GM18505 (cell line): ENCODE data around the gene EDRF1.
A peak's percentile ranks its signal among the peaks of the same experiment; 100 is the strongest.
"Not testable (repeated sequence)": the region's sequence is repeated elsewhere in the genome, so short reads cannot be mapped to it uniquely, and the experiment has no call there.

Experiments
- ATAC-seq: cut with Tn5 transposase; IDR thresholded peaks from one replicate; pipeline ENCODE4 v1.9.1; 2021; ENCODE audit not compliant: unreplicated experiment
- POLR2A ChIP-seq: IDR thresholded peaks from 4 replicates; pipeline ENCODE4 v1.6.1; 2011; ENCODE audit warnings: borderline replicate concordance; ENCODE audit not compliant: insufficient read depth, insufficient read length; ENCODE audit errors: extremely low read depth

Gene EDRF1

GRCh38 chr10:125692601-125693523 is 26.6 kb upstream of the EDRF1 start:
- no peak for TF ChIP-seq POLR2A
- no peak for ATAC-seq

- ATAC-seq = no peak
- TF ChIP-seq POLR2A = no peak
Observed at GRCh38 chr10:125693524-125693847, 26.0 kb upstream of the EDRF1 start.

- ATAC-seq = no peak
- no peak for TF ChIP-seq POLR2A
Observed at GRCh38 chr10:125694883-125695282, 24.6 kb upstream of the EDRF1 start.

- not testable (repeated sequence) for ATAC-seq
Observed at GRCh38 chr10:125696884-125697283, 22.6 kb upstream of the EDRF1 start.

GRCh38 chr10:125698481-125698998 is 21.0 kb upstream of the EDRF1 start:
- no peak for ATAC-seq
- TF ChIP-seq POLR2A = no peak

GRCh38 chr10:125699562-125700143 is 19.9 kb upstream of the EDRF1 start:
- ATAC-seq = no peak
- TF ChIP-seq POLR2A = no peak

GRCh38 chr10:125700355-125700911 is 19.1 kb upstream of the EDRF1 start:
- TF ChIP-seq POLR2A = no peak
- no peak for ATAC-seq

- no peak for TF ChIP-seq POLR2A
- ATAC-seq = peak; percentile 55
Observed at GRCh38 chr10:125707541-125708468, 11.7 kb upstream of the EDRF1 start.

- ATAC-seq = no peak
- no peak for TF ChIP-seq POLR2A
Observed at GRCh38 chr10:125708971-125709503, 10.5 kb upstream of the EDRF1 start.

- TF ChIP-seq POLR2A = no peak
- ATAC-seq = no peak
Observed at GRCh38 chr10:125709553-125710474, 9.7 kb upstream of the EDRF1 start.

- ATAC-seq = no peak
- TF ChIP-seq POLR2A = no peak
Observed at GRCh38 chr10:125711110-125711750, 8.3 kb upstream of the EDRF1 start.

- not testable (repeated sequence) for ATAC-seq
Observed at GRCh38 chr10:125714728-125715127, 4.8 kb upstream of the EDRF1 start.
